HEK293T (cell line): Measurements from ENCODE around the gene RABGAP1L.
"Not testable (repeated sequence)": the region's sequence is repeated elsewhere in the genome, so short reads cannot be mapped to it uniquely, and the experiment has no call there.

Experiments
- CTCF ChIA-PET: fragments of 350-600 bp; formaldehyde crosslinking; extraction: SDS; loops from one replicate; lab custom pipeline; 2021; ENCODE audit warnings: antibody characterized with exemption, inconsistent platforms; lab: Yijun Ruan, JAX
- POLR2A ChIA-PET: fragments of 350-600 bp; formaldehyde crosslinking; extraction: SDS; loops from one replicate; lab custom pipeline; 2020; ENCODE audit warnings: antibody characterized with exemption, inconsistent platforms; lab: Yijun Ruan, JAX
- DNase-seq: peaks from one replicate; pipeline ENCODE4 v3.0.0; 2012; ENCODE audit warnings: mixed read lengths; ENCODE audit errors: extremely low spot score
- ARNT ChIP-seq: fragments of 450-650 bp; IDR thresholded peaks from 2 replicates; pipeline ENCODE4 v1.6.1; 2017; ENCODE audit warnings: mild to moderate bottlenecking
- BHLHE40 ChIP-seq: fragments of 450-650 bp; IDR thresholded peaks from 2 replicates; pipeline ENCODE4 v1.6.1; 2016; ENCODE audit warnings: mild to moderate bottlenecking, moderate library complexity, borderline replicate concordance
- CTBP1 ChIP-seq: fragments of 450-650 bp; IDR thresholded peaks from 2 replicates; pipeline ENCODE4 v1.6.1; 2016; ENCODE audit warnings: borderline replicate concordance
- ELF4 ChIP-seq: fragments of 450-650 bp; IDR thresholded peaks from 2 replicates; pipeline ENCODE4 v1.6.1; 2017; ENCODE audit warnings: antibody characterized with exemption
- FOXA1 ChIP-seq: fragments of 450-650 bp; IDR thresholded peaks from 2 replicates; pipeline ENCODE4 v1.6.1; 2016; ENCODE audit warnings: mild to moderate bottlenecking
- FOXK2 ChIP-seq: fragments of 450-650 bp; IDR thresholded peaks from 2 replicates; pipeline ENCODE4 v1.6.1; 2016; ENCODE audit warnings: mild to moderate bottlenecking
- FOXM1 ChIP-seq: fragments of 450-650 bp; IDR thresholded peaks from 2 replicates; pipeline ENCODE4 v1.6.1; 2017; ENCODE audit warnings: mild to moderate bottlenecking, borderline replicate concordance
- HDGF ChIP-seq: fragments of 450-650 bp; IDR thresholded peaks from 2 replicates; pipeline ENCODE4 v1.6.1; 2017; ENCODE audit warnings: antibody characterized with exemption, borderline replicate concordance
- L3MBTL2 ChIP-seq: fragments of 450-650 bp; conservative IDR thresholded peaks from 2 replicates; pipeline ENCODE4 v1.6.1; 2016; ENCODE audit warnings: mild to moderate bottlenecking
- LEF1 ChIP-seq: fragments of 450-650 bp; IDR thresholded peaks from 2 replicates; pipeline ENCODE4 v1.6.1; 2017; ENCODE audit warnings: mild to moderate bottlenecking, borderline replicate concordance
- NFRKB ChIP-seq: fragments of 450-650 bp; IDR thresholded peaks from 2 replicates; pipeline ENCODE4 v1.6.1; 2016; ENCODE audit warnings: mild to moderate bottlenecking, moderate library complexity
- SP1 ChIP-seq: fragments of 450-650 bp; IDR thresholded peaks from 2 replicates; pipeline ENCODE4 v1.6.1; 2017
- SUZ12 ChIP-seq: fragments of 450-650 bp; IDR thresholded peaks from 2 replicates; pipeline ENCODE4 v1.6.1; 2016; ENCODE audit warnings: mild to moderate bottlenecking
- TARDBP ChIP-seq: fragments of 450-650 bp; IDR thresholded peaks from 2 replicates; pipeline ENCODE4 v1.6.1; 2016
- ZNF384 ChIP-seq: fragments of 450-650 bp; IDR thresholded peaks from 2 replicates; pipeline ENCODE4 v1.6.1; 2016
- TF ChIP-seq, protein P1 (sequence below): fragments of 450-650 bp; IDR thresholded peaks from 2 replicates; pipeline ENCODE4 v1.6.1; 2016

Gene RABGAP1L

GRCh38 chr1:174322202-174322862 lies 163.0 kb downstream of the RABGAP1L start:
- TF ChIP-seq ELF4 (no peak), NFRKB (no peak), SUZ12 (no peak), L3MBTL2 (no peak), FOXM1 (no peak), CTBP1 (no peak), HDGF (no peak), ZNF384 (no peak), FOXK2 (no peak), ARNT (no peak), SP1 (no peak), BHLHE40 (no peak), TARDBP (no peak), LEF1 (no peak), FOXA1 (no peak)
- TF ChIP-seq, protein P1, sequence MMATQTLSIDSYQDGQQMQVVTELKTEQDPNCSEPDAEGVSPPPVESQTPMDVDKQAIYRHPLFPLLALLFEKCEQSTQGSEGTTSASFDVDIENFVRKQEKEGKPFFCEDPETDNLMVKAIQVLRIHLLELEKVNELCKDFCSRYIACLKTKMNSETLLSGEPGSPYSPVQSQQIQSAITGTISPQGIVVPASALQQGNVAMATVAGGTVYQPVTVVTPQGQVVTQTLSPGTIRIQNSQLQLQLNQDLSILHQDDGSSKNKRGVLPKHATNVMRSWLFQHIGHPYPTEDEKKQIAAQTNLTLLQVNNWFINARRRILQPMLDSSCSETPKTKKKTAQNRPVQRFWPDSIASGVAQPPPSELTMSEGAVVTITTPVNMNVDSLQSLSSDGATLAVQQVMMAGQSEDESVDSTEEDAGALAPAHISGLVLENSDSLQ, result no peak
- ChIA-PET POLR2A (no interaction called here), CTCF (no interaction called here)
- DNase-seq, result no peak

DNA sequence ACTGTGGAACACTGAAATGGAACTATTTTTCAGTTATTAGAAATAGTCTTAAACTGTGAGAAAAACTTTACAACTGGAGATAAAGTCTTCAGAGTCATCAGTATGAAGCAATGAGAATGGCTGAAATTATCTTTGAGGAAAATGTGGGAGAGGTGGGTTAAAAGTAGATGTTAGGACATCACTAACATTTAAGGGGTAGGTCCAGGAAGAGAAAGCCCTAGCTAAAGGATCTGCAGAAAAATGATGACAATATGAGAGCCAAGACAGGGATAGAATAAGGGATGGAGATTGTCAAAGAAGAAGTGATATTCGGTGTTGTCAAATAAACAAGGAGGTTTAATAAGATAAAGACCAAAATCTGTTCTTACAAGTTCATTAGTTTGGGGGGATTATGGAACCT lies 165.2 kb downstream of the RABGAP1L start:
- POLR2A ChIA-PET, result no interaction called here
- no peak for TF ChIP-seq LEF1
- DNase-seq, result no peak
- CTCF ChIA-PET, result no interaction called here

GRCh38 chr1:174324939-174325338 lies 165.6 kb downstream of the RABGAP1L start:
- CTCF ChIA-PET, result no interaction called here
- POLR2A ChIA-PET, result no interaction called here
- TF ChIP-seq BHLHE40, result no peak
- no peak for TF ChIP-seq FOXA1
- TF ChIP-seq SUZ12, result no peak
- no peak for TF ChIP-seq ZNF384
- no peak for TF ChIP-seq SP1
- no peak for TF ChIP-seq ARNT
- TF ChIP-seq HDGF, result no peak
- DNase-seq, result no peak

GRCh38 chr1:174326278-174326677 lies 167.0 kb downstream of the RABGAP1L start:
- CTCF ChIA-PET, result no interaction called here

GRCh38 chr1:174333437-174333836 lies 174.1 kb downstream of the RABGAP1L start:
- TF ChIP-seq SUZ12 (no peak), TARDBP (no peak), FOXM1 (no peak), FOXA1 (no peak), LEF1 (no peak), L3MBTL2 (no peak)
- ChIA-PET POLR2A (no interaction called here), CTCF (no interaction called here)
- DNase-seq, result no peak

More at GRCh38 chr1:174326278-174326677, 167.0 kb downstream of the RABGAP1L start:
- no peak for DNase-seq
- POLR2A ChIA-PET, result no interaction called here
- no peak for TF ChIP-seq SUZ12

DNA sequence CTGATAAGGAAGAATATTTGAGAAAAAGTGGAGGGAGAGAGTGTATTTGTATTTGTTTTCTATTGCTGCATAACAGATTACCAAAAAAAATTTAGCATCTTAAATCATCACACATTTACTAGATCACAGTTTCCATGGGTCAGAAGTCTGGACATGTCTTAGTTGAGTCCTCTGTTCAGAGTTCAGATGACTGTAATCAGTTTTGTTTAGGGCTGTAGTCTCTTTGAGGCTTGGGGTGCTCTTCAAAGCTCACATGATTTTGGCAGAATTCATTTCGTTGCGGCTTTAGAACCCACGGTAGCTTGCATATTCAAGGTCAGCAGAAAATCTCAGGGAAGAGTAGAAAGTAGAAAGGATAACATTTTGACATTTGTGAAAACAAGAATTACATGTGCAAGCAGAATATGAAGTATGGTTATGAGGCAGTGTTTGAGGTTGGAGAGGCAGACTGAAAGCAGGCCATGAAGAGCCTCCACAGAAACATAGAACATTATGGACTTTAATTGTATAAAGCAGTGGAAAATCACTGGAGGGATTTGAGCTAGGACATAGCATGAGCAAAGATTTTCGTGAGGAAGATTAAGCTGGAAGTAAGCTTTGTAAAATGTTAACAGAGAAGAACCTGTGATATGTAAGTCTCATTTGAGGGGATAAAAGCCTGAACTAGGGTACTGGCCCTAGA lies 177.8 kb downstream of the RABGAP1L start:
- POLR2A ChIA-PET, result no interaction called here
- CTCF ChIA-PET, result no interaction called here
- DNase-seq, result no peak
- TF ChIP-seq HDGF (no peak), FOXK2 (no peak)

GRCh38 chr1:174340404-174340803 lies 181.1 kb downstream of the RABGAP1L start:
- DNase-seq, CTCF ChIA-PET, POLR2A ChIA-PET: not testable (repeated sequence)

GRCh38 chr1:174344162-174344561 lies 184.8 kb downstream of the RABGAP1L start:
- no peak for DNase-seq
- TF ChIP-seq FOXK2 (no peak), CTBP1 (no peak), ELF4 (no peak), SP1 (no peak), NFRKB (no peak), FOXM1 (no peak), HDGF (no peak), ZNF384 (no peak)
- CTCF ChIA-PET, result no interaction called here
- POLR2A ChIA-PET, result no interaction called here

GRCh38 chr1:174352117-174352516 lies 192.8 kb downstream of the RABGAP1L start:
- no peak for TF ChIP-seq HDGF
- no peak for TF ChIP-seq TARDBP
- TF ChIP-seq, protein P1, result no peak
- TF ChIP-seq FOXA1, result no peak
- TF ChIP-seq ZNF384, result no peak
- no peak for TF ChIP-seq BHLHE40
- TF ChIP-seq FOXM1, result no peak
- TF ChIP-seq FOXK2, result no peak
- TF ChIP-seq SUZ12, result no peak
- TF ChIP-seq SP1, result no peak
- TF ChIP-seq NFRKB, result no peak
- no peak for TF ChIP-seq LEF1
- no peak for TF ChIP-seq ELF4
- no peak for TF ChIP-seq CTBP1
- TF ChIP-seq L3MBTL2, result no peak
- POLR2A ChIA-PET, result no interaction called here
- no peak for DNase-seq
- CTCF ChIA-PET, result no interaction called here
